Right lobe of liver (tissue), 4 donors: ENCODE measurements around the gene PPP1R12B.

Source experiments
- POLR2A ChIP-seq: fragments of 450-650 bp; IDR thresholded peaks from one replicate; pipeline ENCODE4 v1.6.1; 2017; ENCODE audit warnings: antibody characterized with exemption, mild to moderate bottlenecking
- TF ChIP-seq, protein P1 (sequence below), 4 donors: fragments of 200-600 bp in 3 of 4; fragments of 450-650 bp in 1 of 4; IDR thresholded peaks; one replicate each; pipeline versions ENCODE4 v1.5.1 to v1.8.0; 2016 to 2022; ENCODE audit warnings: antibody characterized with exemption in 4 of 4, mild to moderate bottlenecking in 2 of 4
- donor health status: DM: no; HTN: no; CAD: no.
- donor health status: DM: no; HTN: no; CAD: no.
- donor health status: DM: no; HTN: yes; CAD: no.

DNA sequence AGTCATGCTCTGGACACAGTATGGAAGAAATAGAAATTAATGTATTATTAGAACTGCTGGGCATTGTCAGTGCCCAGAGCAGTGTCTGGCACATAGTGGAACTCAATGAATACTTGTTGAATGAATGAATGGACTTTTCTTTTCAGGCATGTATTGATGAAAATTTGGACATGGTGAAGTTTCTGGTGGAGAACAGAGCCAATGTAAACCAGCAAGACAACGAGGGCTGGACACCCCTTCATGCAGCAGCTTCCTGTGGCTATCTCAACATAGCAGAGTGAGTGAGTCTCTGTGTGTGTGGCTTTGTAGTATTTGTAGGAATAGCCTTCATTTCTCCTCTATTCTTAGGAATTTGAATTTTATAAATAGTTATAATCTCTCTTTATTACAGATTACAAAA is 68.1 kb downstream of the PPP1R12B start:
- TF ChIP-seq, protein P1, sequence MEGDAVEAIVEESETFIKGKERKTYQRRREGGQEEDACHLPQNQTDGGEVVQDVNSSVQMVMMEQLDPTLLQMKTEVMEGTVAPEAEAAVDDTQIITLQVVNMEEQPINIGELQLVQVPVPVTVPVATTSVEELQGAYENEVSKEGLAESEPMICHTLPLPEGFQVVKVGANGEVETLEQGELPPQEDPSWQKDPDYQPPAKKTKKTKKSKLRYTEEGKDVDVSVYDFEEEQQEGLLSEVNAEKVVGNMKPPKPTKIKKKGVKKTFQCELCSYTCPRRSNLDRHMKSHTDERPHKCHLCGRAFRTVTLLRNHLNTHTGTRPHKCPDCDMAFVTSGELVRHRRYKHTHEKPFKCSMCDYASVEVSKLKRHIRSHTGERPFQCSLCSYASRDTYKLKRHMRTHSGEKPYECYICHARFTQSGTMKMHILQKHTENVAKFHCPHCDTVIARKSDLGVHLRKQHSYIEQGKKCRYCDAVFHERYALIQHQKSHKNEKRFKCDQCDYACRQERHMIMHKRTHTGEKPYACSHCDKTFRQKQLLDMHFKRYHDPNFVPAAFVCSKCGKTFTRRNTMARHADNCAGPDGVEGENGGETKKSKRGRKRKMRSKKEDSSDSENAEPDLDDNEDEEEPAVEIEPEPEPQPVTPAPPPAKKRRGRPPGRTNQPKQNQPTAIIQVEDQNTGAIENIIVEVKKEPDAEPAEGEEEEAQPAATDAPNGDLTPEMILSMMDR (IDR thresholded peaks at IDR 0.05): no peak
- TF ChIP-seq POLR2A: no peak
